NB4 (cell line): ENCODE results near the gene SLC27A1.
"Not testable (repeated sequence)": the region's sequence is repeated elsewhere in the genome, so short reads cannot be mapped to it uniquely, and the experiment has no call there.

Source experiments
- MYC ChIP-seq: IDR thresholded peaks from 2 replicates; pipeline ENCODE4 v1.6.1; 2011; ENCODE audit warnings: low read depth, low read length
- POLR2A ChIP-seq: IDR thresholded peaks from 2 replicates; pipeline ENCODE4 v1.6.1; 2011; ENCODE audit warnings: mild to moderate bottlenecking; ENCODE audit not compliant: insufficient read length; ENCODE audit errors: extremely low read depth
- TF ChIP-seq, protein P1 (sequence below): IDR thresholded peaks from one replicate; pipeline ENCODE4 v1.5.1; 2012; ENCODE audit warnings: low read depth, low read length
- TF ChIP-seq, protein P2 (sequence below): IDR thresholded peaks from 2 replicates; pipeline ENCODE4 v1.6.1; 2011; ENCODE audit warnings: low read depth, low read length

DNA sequence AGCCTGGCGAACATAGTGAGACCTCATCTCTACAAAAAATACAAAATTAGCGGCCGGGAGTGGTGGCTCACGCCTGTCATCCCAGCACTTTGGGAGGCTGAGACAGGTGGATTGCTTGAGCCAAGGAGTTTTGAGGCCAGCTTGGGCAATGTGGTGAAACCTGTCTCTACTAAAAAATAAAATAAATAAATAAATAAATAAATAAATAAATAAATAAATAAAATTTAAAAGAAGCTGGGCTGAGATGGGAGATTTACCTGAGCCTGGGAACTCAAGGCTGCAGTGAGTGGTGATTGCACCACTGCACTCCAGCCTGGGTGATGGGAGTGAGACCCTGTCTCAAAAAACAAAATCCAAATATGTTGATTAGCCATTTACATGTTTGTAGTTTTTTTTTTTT is 82.4 kb downstream of the SLC27A1 start:
- TF ChIP-seq, protein P1, sequence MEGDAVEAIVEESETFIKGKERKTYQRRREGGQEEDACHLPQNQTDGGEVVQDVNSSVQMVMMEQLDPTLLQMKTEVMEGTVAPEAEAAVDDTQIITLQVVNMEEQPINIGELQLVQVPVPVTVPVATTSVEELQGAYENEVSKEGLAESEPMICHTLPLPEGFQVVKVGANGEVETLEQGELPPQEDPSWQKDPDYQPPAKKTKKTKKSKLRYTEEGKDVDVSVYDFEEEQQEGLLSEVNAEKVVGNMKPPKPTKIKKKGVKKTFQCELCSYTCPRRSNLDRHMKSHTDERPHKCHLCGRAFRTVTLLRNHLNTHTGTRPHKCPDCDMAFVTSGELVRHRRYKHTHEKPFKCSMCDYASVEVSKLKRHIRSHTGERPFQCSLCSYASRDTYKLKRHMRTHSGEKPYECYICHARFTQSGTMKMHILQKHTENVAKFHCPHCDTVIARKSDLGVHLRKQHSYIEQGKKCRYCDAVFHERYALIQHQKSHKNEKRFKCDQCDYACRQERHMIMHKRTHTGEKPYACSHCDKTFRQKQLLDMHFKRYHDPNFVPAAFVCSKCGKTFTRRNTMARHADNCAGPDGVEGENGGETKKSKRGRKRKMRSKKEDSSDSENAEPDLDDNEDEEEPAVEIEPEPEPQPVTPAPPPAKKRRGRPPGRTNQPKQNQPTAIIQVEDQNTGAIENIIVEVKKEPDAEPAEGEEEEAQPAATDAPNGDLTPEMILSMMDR: not testable (repeated sequence)
- TF ChIP-seq POLR2A, MYC: not testable (repeated sequence)
- TF ChIP-seq, protein P2, sequence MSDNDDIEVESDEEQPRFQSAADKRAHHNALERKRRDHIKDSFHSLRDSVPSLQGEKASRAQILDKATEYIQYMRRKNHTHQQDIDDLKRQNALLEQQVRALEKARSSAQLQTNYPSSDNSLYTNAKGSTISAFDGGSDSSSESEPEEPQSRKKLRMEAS: not testable (repeated sequence)
